T-cell (primary cell): ENCODE results near the gene CHCHD10. TPM values are rescaled to one million over a fixed set of nuclear protein-coding genes. Genes with fewer than 3 reads are reported as not detected.

ENCODE experiments used
- ATAC-seq, 4 experiments: fragments of 200-7000 bp in 3 of 4; fragments of 150-1000 bp in 1 of 4; cut with Tn5 transposase; replicated peaks in 1 of 4; 1 replicate in 3 of 4; 2 replicates in 1 of 4; pipeline ENCODE4 v1.10.0; 2021; ENCODE audit warnings: moderate library complexity in 3 of 4, mild to moderate bottlenecking in 2 of 4, moderate number of reproducible peaks in 1 of 4
- CTCF ChIA-PET, 2 donors: fragments of 300-600 bp; sonication (Branson Sonifier 250); formaldehyde crosslinking; loops; one replicate each; lab custom pipeline; 2022; ENCODE audit warnings: antibody characterized with exemption in 2 of 2; lab: Charles Lee
- POLR2A ChIA-PET, 2 donors: fragments of 300-600 bp; sonication (Branson Sonifier 250); formaldehyde crosslinking; loops; one replicate each; lab custom pipeline; 2022; ENCODE audit warnings: antibody characterized with exemption in 2 of 2; lab: Charles Lee
- DNase-seq, 35 experiments: peaks; one replicate each; pipeline versions ENCODE4 v3.0.0 to v3.0.0-alpha.2; 2013 to 2023
- H3K27ac ChIP-seq: one replicate; pipeline ENCODE4 v1.5.1; 2013; ENCODE audit warnings: low read length
- H3K27me3 ChIP-seq, 2 experiments: replicated peaks in 1 of 2; 1 replicate in 1 of 2; 2 replicates in 1 of 2; pipeline versions ENCODE4 v1.6.1 to v1.7.0; 2013; ENCODE audit warnings: low read length in 1 of 2, mixed read lengths in 1 of 2; ENCODE audit not compliant: control insufficient read depth in 2 of 2, insufficient read depth in 2 of 2; ENCODE audit errors: extremely low read depth in 1 of 2
- H3K36me3 ChIP-seq, 2 donors: 1 replicate in 1 of 2; 2 replicates in 1 of 2; pipeline versions ENCODE4 v1.6.1 to v1.7.0; 2013; ENCODE audit warnings: low read length in 1 of 2; ENCODE audit not compliant: control insufficient read depth in 2 of 2, insufficient read depth in 1 of 2; ENCODE audit errors: extremely low read depth in 1 of 2
- H3K4me1 ChIP-seq, 2 experiments: 1 replicate in 1 of 2; 2 replicates in 1 of 2; pipeline versions ENCODE4 v1.6.1 to v1.7.0; 2013; ENCODE audit warnings: low read length in 2 of 2, mixed read lengths in 1 of 2; ENCODE audit not compliant: insufficient read depth in 2 of 2, control insufficient read depth in 1 of 2; ENCODE audit errors: extremely low read depth in 1 of 2
- H3K4me3 ChIP-seq, 2 donors: 1 replicate in 1 of 2; 2 replicates in 1 of 2; pipeline versions ENCODE4 v1.5.1 to v1.7.0; 2013; ENCODE audit warnings: mild to moderate bottlenecking in 2 of 2, low read length in 1 of 2, moderate library complexity in 1 of 2; ENCODE audit not compliant: control insufficient read depth in 1 of 2; ENCODE audit errors: extremely low read depth in 1 of 2
- H3K9me3 ChIP-seq: 2 replicates; pipeline ENCODE4 v1.7.0; 2013
- H3K27ac Mint-ChIP-seq, 2 donors: one replicate each; pipeline ENCODE4 v1.8.0; 2020 to 2021; ENCODE audit warnings: mild to moderate bottlenecking in 2 of 2, mixed read lengths in 2 of 2
- H3K27me3 Mint-ChIP-seq, 2 donors: one replicate each; pipeline ENCODE4 v1.8.0; 2021 to 2022; ENCODE audit warnings: mixed read lengths in 2 of 2
- H3K36me3 Mint-ChIP-seq: one replicate; pipeline ENCODE4 v1.8.0; 2021; ENCODE audit warnings: mixed read lengths
- H3K4me1 Mint-ChIP-seq, 3 donors: one replicate each; pipeline ENCODE4 v1.8.0; 2020 to 2022; ENCODE audit warnings: mixed read lengths in 3 of 3, mild to moderate bottlenecking in 1 of 3
- H3K4me3 Mint-ChIP-seq, 3 donors: one replicate each; pipeline ENCODE4 v1.8.0; 2020 to 2022; ENCODE audit warnings: mild to moderate bottlenecking in 3 of 3, mixed read lengths in 3 of 3, moderate library complexity in 3 of 3
- H3K9me3 Mint-ChIP-seq, 3 donors: one replicate each; pipeline ENCODE4 v1.8.0; 2020 to 2022; ENCODE audit warnings: mixed read lengths in 3 of 3
- WGBS: methylation state at CpG from one replicate; pipeline ENCODE4 v1.1.5; 2013; ENCODE audit warnings: missing lambda C conversion rate; ENCODE audit not compliant: insufficient coverage; 5-methylcytosine and 5-hydroxymethylcytosine counted together
- total RNA-seq, 35 experiments: library from RNA in 6 of 35; stranded (reverse) in 6 of 35; fragments of 120-200 nt in 1 of 35; gene quantifications; one replicate each; pipeline versions ENCODE4 v1.2.1 to v1.2.4 and lab custom pipeline; 2013 to 2026

The CHCHD10 gene
- total RNA-seq, 5 donors from 2014 or later (not counting 1 experiment from before 2014, with no cell fraction given) = 26.1 to 66.3 (median 63.2) TPM

- ATAC-seq = no peak
These were observed 8.2 kb downstream of the CHCHD10 start for GRCh38 chr22:23759566-23759965.

DNA sequence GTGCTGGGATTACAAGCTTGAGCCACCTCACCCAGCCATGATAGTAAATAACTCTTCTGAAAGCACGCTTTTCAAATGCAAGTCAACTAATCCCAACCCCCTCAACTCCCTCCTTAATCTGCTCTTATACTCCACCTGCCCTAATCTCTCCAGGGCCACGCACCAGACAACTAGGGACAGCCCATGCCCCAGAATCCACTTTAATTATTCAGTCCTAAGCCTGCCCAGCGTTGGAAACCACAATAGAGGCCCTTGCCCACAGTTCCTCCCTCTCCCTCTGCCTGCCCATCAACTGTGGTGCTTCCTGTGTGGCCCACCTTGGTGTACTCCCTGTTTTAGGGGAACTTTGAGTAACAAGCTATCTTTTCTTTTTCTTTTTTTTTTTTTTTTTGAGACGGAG lies 10.9 kb downstream of the CHCHD10 start:
- Histone ChIP-seq H3K27me3 (no peaks in the 10 kb centered on the region), H3K27ac (no peak overlapping the region), H3K9me3 (no peaks in the 10 kb centered on the region), H3K4me1 (peaks cover 0 to under 1% of the 10 kb centered on the region in 2 experiments), H3K4me3 (no peak overlapping the region), H3K36me3 (no peaks in the 10 kb centered on the region)
- ATAC-seq = no peak
- CTCF ChIA-PET = interaction anchor here in 1 of 2 donors (0.7 kb wide), 2 partner anchors 10 to 247 kb away, joined by 3 to 5 read pairs; no protein-coding TSS in a partner anchor
- H3K4me1 Mint-ChIP-seq = peaks cover 0 to 10% (median 0%) of the 10 kb centered on the region in 3 donors
- no peaks in the 10 kb centered on the region for H3K36me3 Mint-ChIP-seq
- WGBS = 45% methylated on average over 3 of the region's 4 CpGs
- no peak for DNase-seq
- H3K27me3 Mint-ChIP-seq = no peaks in the 10 kb centered on the region
- H3K4me3 Mint-ChIP-seq = no peak overlapping the region
- no peak overlapping the region for H3K27ac Mint-ChIP-seq
- H3K9me3 Mint-ChIP-seq = no peaks in the 10 kb centered on the region
- POLR2A ChIA-PET = interaction anchor here in 1 of 2 donors (0.7 kb wide), 1 partner anchor 15 kb away, joined by 10 read pairs; no protein-coding TSS in a partner anchor

More at GRCh38 chr22:23759566-23759965, 8.2 kb downstream of the CHCHD10 start:
- peaks cover 11 to 22% of the 10 kb centered on the region in 2 experiments for H3K4me1 ChIP-seq
- peaks cover 16 to 27% (median 19%) of the 10 kb centered on the region in 3 donors for H3K4me1 Mint-ChIP-seq
- H3K27me3 ChIP-seq = no peaks in the 10 kb centered on the region
- H3K27me3 Mint-ChIP-seq = no peaks in the 10 kb centered on the region
- 98% methylated on average over 4 of the region's 4 CpGs for WGBS
- no peaks in the 10 kb centered on the region for H3K9me3 Mint-ChIP-seq
- POLR2A ChIA-PET = no interaction called here
- no peaks in the 10 kb centered on the region for H3K36me3 Mint-ChIP-seq
- no peak overlapping the region for H3K27ac Mint-ChIP-seq
- no peak overlapping the region for H3K27ac ChIP-seq
- H3K9me3 ChIP-seq = no peaks in the 10 kb centered on the region
- H3K4me3 ChIP-seq = no peak overlapping the region
- H3K4me3 Mint-ChIP-seq = no peak overlapping the region
- no peak for DNase-seq
- H3K36me3 ChIP-seq = peaks cover 0 to 3% of the 10 kb centered on the region in 2 donors
- CTCF ChIA-PET = no interaction called here

DNA sequence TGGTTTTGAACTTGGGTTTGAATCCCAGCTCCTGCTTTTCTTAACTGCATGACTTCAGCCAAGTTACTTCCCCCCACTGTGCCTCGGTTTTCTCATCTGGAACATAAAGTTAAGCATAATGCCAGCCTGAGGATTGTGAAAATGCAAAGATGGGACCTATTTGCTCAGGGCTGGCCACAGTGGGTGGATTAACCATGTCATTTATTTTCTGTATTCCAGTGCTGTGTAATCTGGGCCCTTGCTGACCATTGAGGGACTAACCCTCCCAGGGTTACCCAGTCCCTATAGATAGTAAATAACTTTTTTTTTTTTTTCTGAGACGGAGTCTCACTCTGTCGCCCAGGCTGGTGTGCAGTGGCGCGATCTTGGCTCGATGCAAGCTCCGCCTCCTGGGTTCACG lies 12.1 kb downstream of the CHCHD10 start:
- H3K9me3 Mint-ChIP-seq = no peaks in the 10 kb centered on the region
- Histone ChIP-seq H3K4me3 (no peak overlapping the region), H3K27ac (no peak overlapping the region), H3K36me3 (no peaks in the 10 kb centered on the region), H3K9me3 (no peaks in the 10 kb centered on the region), H3K4me1 (peaks cover 5 to 9% of the 10 kb centered on the region in 2 experiments), H3K27me3 (peaks cover 0 to 2% of the 10 kb centered on the region in 2 experiments)
- no peak for DNase-seq
- peaks cover 0 to 10% (median under 1%) of the 10 kb centered on the region in 3 donors for H3K4me1 Mint-ChIP-seq
- H3K27me3 Mint-ChIP-seq = no peaks in the 10 kb centered on the region
- H3K4me3 Mint-ChIP-seq = no peak overlapping the region
- no peaks in the 10 kb centered on the region for H3K36me3 Mint-ChIP-seq
- POLR2A ChIA-PET = interaction anchor here in 1 of 2 donors (0.7 kb wide), 1 partner anchor 14 kb away, joined by 3 read pairs; no protein-coding TSS in a partner anchor
- CTCF ChIA-PET = no interaction called here
- ATAC-seq = no peak
- H3K27ac Mint-ChIP-seq = no peak overlapping the region
- WGBS = 88% methylated on average over 5 of the region's 8 CpGs

- Histone ChIP-seq H3K4me1 (peaks cover 7 to 15% of the 10 kb centered on the region in 2 experiments), H3K27ac (no peak overlapping the region), H3K4me3 (no peak overlapping the region), H3K27me3 (peaks cover 0 to 2% of the 10 kb centered on the region in 2 experiments), H3K9me3 (no peaks in the 10 kb centered on the region), H3K36me3 (no peaks in the 10 kb centered on the region)
- ChIA-PET POLR2A (interaction anchor here in 1 of 2 donors (0.7 kb wide), 1 partner anchor 15 kb away, joined by 3 read pairs; no protein-coding TSS in a partner anchor), CTCF (no interaction called here)
- no peaks in the 10 kb centered on the region for H3K9me3 Mint-ChIP-seq
- no peaks in the 10 kb centered on the region for H3K27me3 Mint-ChIP-seq
- no peak for ATAC-seq
- WGBS = 97% methylated on average over 3 of the region's 6 CpGs
- H3K4me3 Mint-ChIP-seq = no peak overlapping the region
- H3K27ac Mint-ChIP-seq = no peak overlapping the region
- H3K36me3 Mint-ChIP-seq = no peaks in the 10 kb centered on the region
- peaks cover 6 to 15% (median 7%) of the 10 kb centered on the region in 3 donors for H3K4me1 Mint-ChIP-seq
- DNase-seq = no peak
These were observed 12.7 kb downstream of the CHCHD10 start for GRCh38 chr22:23754980-23755636.

DNA sequence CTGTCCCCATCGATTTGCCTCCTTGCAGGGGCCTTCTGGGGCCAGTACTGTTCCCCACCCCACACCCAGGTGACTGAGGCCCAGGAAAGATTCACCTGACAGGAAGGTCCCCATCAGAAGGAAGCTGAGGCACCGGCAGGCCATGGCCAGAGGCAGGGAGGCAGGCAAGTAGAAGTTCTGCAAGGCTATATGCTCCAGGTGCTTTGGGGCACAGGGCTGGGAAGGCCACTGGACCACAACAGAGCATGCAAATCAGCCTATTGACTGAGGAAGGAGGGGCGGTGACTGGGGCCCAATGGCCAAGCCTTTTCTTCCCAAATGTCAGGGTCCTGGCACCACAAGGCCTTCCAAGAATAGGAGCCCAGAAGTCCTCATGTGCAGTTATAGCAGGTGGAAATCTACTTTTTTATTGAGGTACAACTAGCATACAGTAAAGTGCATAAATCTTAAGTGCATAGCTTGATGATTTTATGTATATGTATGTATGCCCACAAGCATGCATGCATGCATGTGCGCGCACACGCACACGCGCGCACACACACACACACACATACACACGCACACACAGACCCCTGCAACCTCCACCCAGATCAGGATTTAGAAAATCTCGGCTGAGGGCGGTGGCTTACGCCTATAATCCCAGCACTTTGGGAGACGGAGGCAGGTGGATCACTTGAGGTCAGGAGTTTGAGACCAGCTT lies 13.4 kb downstream of the CHCHD10 start, which contains the start of gene VPREB3:
Gene VPREB3, minus strand, starts transcription at position 206 of the 700 bp plus-strand sequence. Its CDS starts 62 bp downstream, at position 144.
- H3K4me3 ChIP-seq = no peak within 1 kb of the TSS
- Mint-ChIP-seq H3K27ac (no peak within 1 kb of the TSS), H3K4me1 (peaks cover 9 to 21% (median 13%) of the 10 kb centered on the region in 3 donors), H3K27me3 (no peaks in the 10 kb centered on the region), H3K4me3 (peak within 1 kb of the TSS in 2 of 3 donors; percentile 39 to 50), H3K9me3 (no peaks in the 10 kb centered on the region), H3K36me3 (no peaks in the 10 kb centered on the region)
- POLR2A ChIA-PET = no interaction called here
- DNase-seq = no peak
- ATAC-seq = no peak
- no peaks in the 10 kb centered on the region for H3K9me3 ChIP-seq
- H3K27ac ChIP-seq = no peak within 1 kb of the TSS
- WGBS = 88% methylated on average over 6 of the region's 14 CpGs
- H3K4me1 ChIP-seq = peaks cover 7 to 19% of the 10 kb centered on the region in 2 experiments
- no peaks in the 10 kb centered on the region for H3K36me3 ChIP-seq
- CTCF ChIA-PET = no interaction called here
- peaks cover 0 to 2% of the 10 kb centered on the region in 2 experiments for H3K27me3 ChIP-seq

DNA sequence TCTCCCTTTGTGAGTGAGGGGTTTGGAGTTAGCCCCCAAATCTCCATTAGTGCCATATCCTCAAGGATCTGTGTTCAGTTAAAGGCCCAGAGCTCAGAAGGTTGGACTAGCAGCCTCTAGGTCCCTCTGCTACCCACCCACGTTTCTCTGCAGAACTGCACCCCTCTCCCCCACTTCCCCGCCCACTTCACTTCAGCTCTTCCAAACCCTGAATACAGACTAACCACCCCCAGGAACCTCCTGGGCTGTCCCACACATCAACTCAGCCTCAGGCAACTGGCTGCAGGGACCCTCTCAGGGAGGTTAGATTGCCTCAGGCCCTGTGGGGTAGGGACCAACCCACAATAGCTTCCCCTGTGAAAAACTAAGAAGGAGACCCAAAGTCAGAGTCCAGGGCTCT lies 14.4 kb downstream of the CHCHD10 start:
- WGBS = 60% methylated on average over 2 of the region's 2 CpGs
- no peak overlapping the region for H3K27ac ChIP-seq
- peaks cover 7 to 19% of the 10 kb centered on the region in 2 experiments for H3K4me1 ChIP-seq
- no peaks in the 10 kb centered on the region for H3K9me3 Mint-ChIP-seq
- H3K27me3 Mint-ChIP-seq = no peaks in the 10 kb centered on the region
- H3K36me3 Mint-ChIP-seq = no peaks in the 10 kb centered on the region
- H3K4me3 ChIP-seq = no peak overlapping the region
- no peaks in the 10 kb centered on the region for H3K36me3 ChIP-seq
- DNase-seq = no peak
- ChIA-PET CTCF (interaction anchor here in 1 of 2 donors (0.6 kb wide), 1 partner anchor 30 kb away, joined by 3 read pairs; no protein-coding TSS in a partner anchor), POLR2A (no interaction called here)
- H3K9me3 ChIP-seq = no peaks in the 10 kb centered on the region
- ATAC-seq = no peak
- H3K4me3 Mint-ChIP-seq = peak overlapping the region in 2 of 3 donors; percentile 39 to 50
- H3K27ac Mint-ChIP-seq = no peak overlapping the region
- peaks cover 9 to 21% (median 13%) of the 10 kb centered on the region in 3 donors for H3K4me1 Mint-ChIP-seq
- peaks cover 0 to 2% of the 10 kb centered on the region in 2 experiments for H3K27me3 ChIP-seq
